Bronchial epithelial cell (primary cell): ENCODE data around the gene OPN1SW. TPM values are rescaled to one million over a fixed set of nuclear protein-coding genes. Genes with fewer than 3 reads are reported as not detected.

ENCODE experiments used
- total RNA-seq: library from RNA; depleted of rRNA; stranded (reverse); fragments of >200 nt; gene quantifications from 2 replicates; pipeline ENCODE4 v1.2.1, GENCODE V29; 2014

The OPN1SW gene
- total RNA-seq, 1 donor from 2014 or later = not detected

Other genes starting within 250 kb of the OPN1SW start
- under 0.01 and 0.51 TPM in 2 replicates for gene GARIN1A, start 103.5 kb downstream of the OPN1SW start, total RNA-seq
- gene CALU, start 36.4 kb downstream of the OPN1SW start, total RNA-seq = 248 and 280 TPM in 2 replicates
- 0.26 and 0.64 TPM in 2 replicates for gene CCDC136, start 16.2 kb upstream of the OPN1SW start, total RNA-seq
- gene FLNC, start 54.6 kb upstream of the OPN1SW start, total RNA-seq = 0.64 and 1.8 TPM in 2 replicates
- gene ATP6V1F, start 87.1 kb upstream of the OPN1SW start, total RNA-seq = 108 and 132 TPM in 2 replicates
- 0.53 and 1.3 TPM in 2 replicates for gene KCP, start 134.9 kb upstream of the OPN1SW start, total RNA-seq
- 6.8 and 7.7 TPM in 2 replicates for gene IRF5, start 162.1 kb upstream of the OPN1SW start, total RNA-seq